Aorta (tissue), 5 donors: Measurements from ENCODE around the gene LRRC4C. TPM values are rescaled to one million over a fixed set of nuclear protein-coding genes. Genes with fewer than 3 reads are reported as not detected.

ENCODE experiments used
- ATAC-seq: fragments of 200-7000 bp; cut with Tn5 transposase; one replicate; pipeline ENCODE4 v1.9.1; 2022; ENCODE audit warnings: moderate library complexity; ENCODE audit not compliant: low FRiP score
- DNase-seq, 2 donors: peaks; one replicate each; pipeline ENCODE4 v3.0.0-alpha.2; 2020
- H3K27ac ChIP-seq, 2 donors: one replicate each; pipeline ENCODE4 v1.5.1; 2013; ENCODE audit warnings: low read length in 2 of 2, mild to moderate bottlenecking in 2 of 2, moderate library complexity in 2 of 2, control low read depth in 1 of 2, inconsistent platforms in 1 of 2, low read depth in 1 of 2
- H3K27me3 ChIP-seq, 2 donors: one replicate each; pipeline ENCODE4 v1.6.1; 2013; ENCODE audit warnings: control low read depth in 1 of 2, low read length in 1 of 2, mild to moderate bottlenecking in 1 of 2, moderate library complexity in 1 of 2; ENCODE audit not compliant: insufficient read depth in 2 of 2, control insufficient read depth in 1 of 2
- H3K36me3 ChIP-seq, 2 donors: one replicate each; pipeline ENCODE4 v1.6.1; 2013; ENCODE audit warnings: control low read depth in 1 of 2, low read length in 1 of 2, mild to moderate bottlenecking in 1 of 2; ENCODE audit not compliant: insufficient read depth in 2 of 2, control insufficient read depth in 1 of 2
- H3K4me1 ChIP-seq, 2 donors: one replicate each; pipeline ENCODE4 v1.6.1; 2013; ENCODE audit warnings: low read length in 2 of 2, control low read depth in 1 of 2, mild to moderate bottlenecking in 1 of 2, moderate library complexity in 1 of 2; ENCODE audit not compliant: insufficient read depth in 2 of 2, control insufficient read depth in 1 of 2
- H3K4me3 ChIP-seq, 2 donors: one replicate each; pipeline ENCODE4 v1.5.1; 2013; ENCODE audit warnings: low read length in 2 of 2, control low read depth in 1 of 2, mild to moderate bottlenecking in 1 of 2
- H3K9me3 ChIP-seq: one replicate; pipeline ENCODE4 v1.6.1; 2013; ENCODE audit warnings: mild to moderate bottlenecking, low read length; ENCODE audit not compliant: control insufficient read depth
- WGBS, 2 donors: extraction: QIAGEN DNeasy Blood & Tissue Kit; methylation state at CpG; one replicate each; pipeline ENCODE4 v1.1.7; 2013; 5-methylcytosine and 5-hydroxymethylcytosine counted together
- intact Hi-C, 2 donors: fragments of 100-400 bp; cut with DNase I; formaldehyde crosslinking; loops; one replicate each; pipeline versions ENCODE4 v1.14.2 to v1.15.0; 2022
- polyA plus RNA-seq, 2 donors: library from polyadenylated mRNA; stranded (reverse); fragments of 200-250 nt; gene quantifications; one replicate each; pipeline ENCODE4 v1.2.3, GENCODE V29; 2013
- total RNA-seq, 2 donors: library from RNA; stranded (reverse); fragmentation: NEBNext Ultra II Directional; extraction: Animal tissue kit (Norgen Biotek cat#: 25700); gene quantifications; one replicate each; pipeline ENCODE4 v1.2.1, GENCODE V29; 2021
- donor health status: healthy with polysubstance abuse.
- donor health status: Bipolar disorder and iron deficiency.
- donor health status: DM: no; HTN: no; CAD: no.
- donor health status: DM: no; HTN: no; CAD: no.
- donor health status: DM: yes; HTN: yes; CAD: no.

Gene LRRC4C
- total and polyA plus RNA-seq, 4 donors: 0.63 to 1.9 (median 0.97) TPM

DNA sequence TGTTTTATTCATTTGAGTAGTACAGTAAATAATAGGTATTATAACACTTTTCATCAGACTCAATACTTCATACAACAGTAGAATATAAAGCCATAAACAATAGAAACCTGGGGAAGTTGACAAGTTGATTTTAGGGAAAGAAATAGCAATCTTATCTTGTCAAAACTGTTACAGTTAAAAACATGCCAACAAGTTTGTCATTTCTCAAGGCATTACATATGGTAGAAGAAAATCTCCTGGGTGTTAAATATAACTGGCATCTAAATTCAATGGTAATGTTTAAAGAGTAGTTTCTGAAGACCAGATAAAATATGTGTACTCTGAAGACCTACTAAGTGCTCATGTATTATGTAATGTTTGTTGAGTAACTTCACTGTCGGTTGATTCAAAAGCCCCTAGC, 75.1 kb downstream of the LRRC4C start:
- H3K27ac ChIP-seq: no peak overlapping the region
- H3K4me3 ChIP-seq: no peak overlapping the region
- no peak for DNase-seq

DNA sequence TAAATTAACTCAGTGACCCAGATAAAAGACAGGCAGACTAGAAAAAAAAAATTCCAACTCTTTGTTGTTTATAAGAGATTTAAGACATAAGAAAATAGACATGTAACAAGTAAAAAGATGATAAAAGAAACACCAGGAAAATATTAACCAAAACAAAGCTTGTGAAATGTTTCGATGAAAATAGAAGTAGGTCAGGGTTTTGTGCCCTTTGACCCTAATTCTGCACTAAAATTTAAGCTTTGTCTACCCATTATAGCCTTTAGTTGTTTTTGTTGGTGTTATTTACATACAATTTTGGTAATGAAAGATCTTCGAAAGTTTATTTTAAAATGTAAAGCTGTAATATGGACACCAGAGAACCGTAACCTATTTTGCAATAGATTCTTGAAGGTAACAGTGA, 75.7 kb downstream of the LRRC4C start:
- H3K4me1 ChIP-seq: no peaks in the 10 kb centered on the region
- H3K9me3 ChIP-seq: no peaks in the 10 kb centered on the region
- H3K4me3 ChIP-seq: no peak overlapping the region
- H3K27ac ChIP-seq: no peak overlapping the region
- 82 to 94% methylated on average over 3 of the region's 3 CpGs for WGBS, 2 donors
- H3K36me3 ChIP-seq: no peaks in the 10 kb centered on the region
- ATAC-seq (no peak), DNase-seq (no peak)
- intact Hi-C loops: no loop called here
- H3K27me3 ChIP-seq: peaks cover 0 to 2% of the 10 kb centered on the region in 2 donors

More for the DNA sequence above, 75.1 kb downstream of the LRRC4C start:
- Histone ChIP-seq H3K27me3 (peaks cover 0 to 2% of the 10 kb centered on the region in 2 donors), H3K36me3 (no peaks in the 10 kb centered on the region), H3K4me1 (no peaks in the 10 kb centered on the region), H3K9me3 (no peaks in the 10 kb centered on the region)
- WGBS, 2 donors: 77 to 94% methylated on average over 1 of the region's 1 CpG
- no peak for ATAC-seq
- intact Hi-C loops: no loop called here

DNA sequence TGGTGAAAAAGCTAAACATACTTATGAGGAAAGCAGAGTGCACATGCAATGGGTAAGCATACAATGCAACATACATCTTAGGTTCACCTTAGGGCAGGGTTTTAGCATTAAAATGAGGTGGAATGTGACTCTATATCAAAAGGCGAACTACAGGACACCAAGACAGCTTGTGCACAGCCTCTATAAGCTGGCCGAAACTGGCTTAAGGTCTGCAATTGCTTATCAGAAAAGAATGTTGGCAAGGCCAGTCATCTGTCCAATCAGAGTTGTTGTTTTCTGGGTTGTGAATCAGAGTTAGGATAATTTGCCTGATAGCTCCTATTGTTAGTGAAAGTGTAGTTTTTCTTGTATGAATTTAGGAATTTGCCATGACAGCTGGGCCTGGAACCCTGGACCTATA, 76.5 kb downstream of the LRRC4C start:
- H3K9me3 ChIP-seq: no peaks in the 10 kb centered on the region
- intact Hi-C loops: no loop called here
- WGBS, 2 donors: 40 to 46% methylated on average over 2 of the region's 2 CpGs
- H3K27ac ChIP-seq: no peak overlapping the region
- H3K4me1 ChIP-seq: no peaks in the 10 kb centered on the region
- no peak for DNase-seq
- no peak for ATAC-seq
- no peaks in the 10 kb centered on the region for H3K36me3 ChIP-seq
- H3K4me3 ChIP-seq: no peak overlapping the region
- H3K27me3 ChIP-seq: peaks cover 0 to 2% of the 10 kb centered on the region in 2 donors

DNA sequence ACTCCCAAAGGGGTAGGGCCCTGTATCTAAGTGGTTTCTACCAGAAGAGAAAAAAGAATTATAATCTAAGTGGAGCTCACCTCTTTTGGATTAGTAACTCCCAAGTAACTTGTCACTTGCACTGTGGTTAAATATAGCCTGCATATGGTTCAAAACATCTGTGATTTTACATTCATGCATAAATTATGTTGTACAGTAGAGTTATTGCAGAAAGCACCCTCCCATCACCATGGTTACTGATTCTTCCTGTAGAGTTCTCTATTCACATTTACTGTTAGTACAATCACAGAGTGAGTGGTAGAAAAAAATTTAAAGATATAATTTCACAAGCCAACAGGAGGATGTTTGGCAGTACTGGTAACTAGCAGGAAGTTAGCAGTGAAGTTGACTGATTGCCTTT, 80.4 kb downstream of the LRRC4C start:
- Histone ChIP-seq H3K4me3 (no peak overlapping the region), H3K27me3 (peaks cover 0 to 2% of the 10 kb centered on the region in 2 donors), H3K36me3 (no peaks in the 10 kb centered on the region), H3K27ac (no peak overlapping the region), H3K4me1 (no peaks in the 10 kb centered on the region), H3K9me3 (no peaks in the 10 kb centered on the region)
- DNase-seq (no peak), ATAC-seq (no peak)
- intact Hi-C loops: no loop called here

DNA sequence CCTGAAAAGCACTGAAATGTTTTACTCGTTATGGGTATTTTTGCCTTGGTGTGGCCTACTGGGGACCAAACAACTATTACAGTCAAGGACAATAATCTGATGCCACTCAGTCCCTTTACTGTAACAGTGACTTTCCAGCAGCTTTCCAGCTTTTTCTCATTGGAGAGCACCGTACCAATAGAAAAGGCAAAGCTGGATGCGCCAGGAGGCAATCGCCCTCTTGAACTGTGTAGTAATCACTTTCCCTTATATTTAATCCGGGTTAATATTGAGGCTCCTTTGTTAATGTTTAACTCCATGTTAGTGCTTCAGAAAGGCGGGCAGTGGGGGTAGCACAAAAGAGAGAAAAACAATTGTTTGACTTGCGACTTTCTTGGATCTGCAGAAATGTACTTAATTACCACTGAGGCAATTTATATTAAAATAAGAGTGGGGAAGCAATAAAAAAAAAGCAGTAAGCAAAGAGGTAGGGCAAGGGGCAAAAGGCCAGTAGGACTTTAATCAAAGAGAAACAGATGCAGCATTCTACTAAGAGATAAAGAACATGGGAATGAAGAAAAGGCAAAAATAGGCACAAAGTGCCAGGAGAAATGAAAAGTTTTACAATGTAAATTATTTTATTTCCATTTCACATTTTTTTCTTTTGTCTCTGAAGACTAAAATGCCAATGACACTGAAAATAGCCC, 81.6 kb downstream of the LRRC4C start:
- H3K4me1 ChIP-seq: no peaks in the 10 kb centered on the region
- WGBS, 2 donors: 79 to 83% methylated on average over 7 of the region's 7 CpGs
- intact Hi-C loops: no loop called here
- no peak overlapping the region for H3K27ac ChIP-seq
- no peak overlapping the region for H3K4me3 ChIP-seq
- ATAC-seq: no peak
- no peaks in the 10 kb centered on the region for H3K9me3 ChIP-seq
- H3K36me3 ChIP-seq: no peaks in the 10 kb centered on the region
- DNase-seq: no peak
- peaks cover 0 to under 1% of the 10 kb centered on the region in 2 donors for H3K27me3 ChIP-seq

DNA sequence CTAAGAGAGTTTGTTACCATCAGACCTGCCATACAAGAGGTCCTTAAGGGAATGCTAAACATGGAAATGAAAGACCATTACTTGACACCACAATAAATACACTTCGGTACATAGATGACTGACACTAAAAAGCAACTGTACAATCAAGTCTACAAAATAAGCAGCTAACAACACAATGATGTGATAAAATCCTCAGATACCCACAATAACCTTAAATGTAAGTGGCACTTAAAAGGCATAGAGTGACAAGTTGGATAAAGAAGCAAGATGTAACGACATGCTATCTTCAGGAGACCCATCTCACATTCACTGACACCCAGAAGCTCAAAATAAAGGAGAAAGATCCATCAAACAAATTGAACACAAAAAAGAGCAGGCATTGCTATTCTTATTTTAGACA, 107.6 kb downstream of the LRRC4C start:
- H3K27ac ChIP-seq: no peak overlapping the region
- ATAC-seq (no peak), DNase-seq (no peak)
- H3K4me1 ChIP-seq: no peaks in the 10 kb centered on the region
- H3K36me3 ChIP-seq: no peaks in the 10 kb centered on the region
- no peaks in the 10 kb centered on the region for H3K9me3 ChIP-seq
- 43 to 58% methylated on average over 2 of the region's 2 CpGs for WGBS, 2 donors
- intact Hi-C loops: no loop called here
- H3K27me3 ChIP-seq: no peaks in the 10 kb centered on the region
- H3K4me3 ChIP-seq: no peak overlapping the region

DNA sequence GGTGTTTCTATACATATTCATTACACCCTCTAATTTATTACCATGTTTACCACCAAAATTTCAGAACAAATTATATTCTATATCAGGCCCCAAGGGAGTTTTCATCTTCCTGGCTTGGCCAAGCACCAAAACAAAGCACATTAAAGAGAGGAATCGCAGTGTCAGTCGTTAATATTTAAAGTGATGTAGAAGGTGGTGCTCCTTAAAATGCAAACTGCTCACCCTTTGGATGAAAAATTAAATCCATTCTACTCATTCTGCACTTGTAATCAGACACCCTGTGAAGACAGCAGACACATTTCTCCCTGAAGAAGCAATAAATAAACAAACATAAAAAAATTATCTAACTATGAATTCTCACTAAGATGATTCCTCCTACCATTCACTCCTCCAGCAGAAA, 113.4 kb downstream of the LRRC4C start:
- intact Hi-C loops: no loop called here

DNA sequence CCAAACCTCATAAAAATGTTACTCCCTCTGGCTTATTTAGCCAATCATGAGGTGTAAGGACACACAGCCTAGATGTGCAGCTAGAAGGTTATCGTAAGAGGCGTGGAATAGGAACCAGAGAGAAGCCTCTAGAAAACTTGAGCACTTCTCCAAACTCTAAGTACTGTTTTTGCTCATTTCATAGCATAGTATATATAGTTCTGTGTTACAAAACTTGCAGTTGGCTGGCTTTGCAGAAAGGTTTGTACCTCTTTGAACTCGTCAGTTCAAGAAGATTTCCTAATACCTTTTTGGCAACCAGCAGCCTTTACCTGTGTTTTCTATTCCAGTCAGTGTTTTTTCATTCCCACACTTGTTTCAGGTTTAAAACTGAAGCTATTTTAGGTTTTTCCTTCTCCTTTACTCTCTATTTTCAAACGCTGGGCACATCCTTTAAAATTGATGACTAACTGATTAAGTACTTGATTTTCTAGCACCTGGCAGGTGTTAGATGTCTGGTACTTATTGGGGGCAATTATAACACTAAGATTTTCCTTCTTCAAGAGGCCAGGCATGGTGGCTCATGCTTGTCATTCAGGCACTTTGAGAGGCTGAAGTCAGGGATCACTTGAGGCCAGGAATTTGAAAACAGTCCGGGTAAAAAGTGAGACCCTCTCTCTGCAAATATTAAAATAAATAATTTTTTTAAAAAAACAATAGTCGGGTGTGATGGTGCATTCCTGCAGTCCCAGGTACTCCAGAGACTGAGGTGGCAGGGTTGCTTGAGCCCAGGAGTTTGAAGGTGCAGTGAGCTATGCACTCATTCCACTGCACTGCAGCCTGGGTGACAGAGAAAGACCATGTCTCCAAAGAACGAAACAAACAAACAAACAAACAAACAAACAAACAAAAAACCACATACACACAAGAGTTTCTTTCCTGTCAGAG, 125.2 kb downstream of the LRRC4C start:
- intact Hi-C loops: no loop called here
- Histone ChIP-seq H3K27me3 (no peaks in the 10 kb centered on the region), H3K9me3 (no peaks in the 10 kb centered on the region), H3K4me3 (no peak overlapping the region), H3K4me1 (no peaks in the 10 kb centered on the region), H3K36me3 (no peaks in the 10 kb centered on the region), H3K27ac (no peak overlapping the region)
- ATAC-seq: no peak
- DNase-seq: no peak
- WGBS, 2 donors: 56 to 65% methylated on average over 7 of the region's 7 CpGs

More for the DNA sequence above, 113.4 kb downstream of the LRRC4C start:
- DNase-seq: no peak
- ATAC-seq: no peak
- Histone ChIP-seq H3K4me1 (no peaks in the 10 kb centered on the region), H3K27ac (no peak overlapping the region), H3K36me3 (no peaks in the 10 kb centered on the region), H3K4me3 (no peak overlapping the region), H3K27me3 (no peaks in the 10 kb centered on the region), H3K9me3 (no peaks in the 10 kb centered on the region)
- WGBS, 2 donors: 88 to 89% methylated on average over 2 of the region's 2 CpGs

DNA sequence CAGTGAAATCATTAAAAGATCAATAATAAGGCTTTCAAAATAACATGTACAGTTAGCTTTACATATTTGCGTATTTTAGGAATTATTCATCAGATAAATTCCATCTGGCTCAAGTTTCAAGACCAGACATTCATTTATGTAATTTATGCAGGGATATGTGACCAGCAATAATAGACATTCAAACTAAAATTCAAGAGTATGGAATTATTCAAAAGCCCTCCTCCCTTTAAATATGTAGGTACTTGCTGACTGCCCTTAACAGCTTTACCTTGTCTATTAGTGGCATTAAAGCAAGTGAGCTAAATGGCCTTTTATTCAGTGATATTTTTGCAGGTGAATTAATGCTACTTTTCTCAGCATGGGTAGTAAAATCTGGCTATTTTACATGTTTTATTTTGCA, 126.1 kb downstream of the LRRC4C start:
- no peaks in the 10 kb centered on the region for H3K4me1 ChIP-seq
- 85 to 94% methylated on average over 1 of the region's 1 CpG for WGBS, 2 donors
- no peaks in the 10 kb centered on the region for H3K9me3 ChIP-seq
- no peaks in the 10 kb centered on the region for H3K27me3 ChIP-seq
- DNase-seq (no peak), ATAC-seq (no peak)
- no peaks in the 10 kb centered on the region for H3K36me3 ChIP-seq
- intact Hi-C loops: no loop called here
- H3K4me3 ChIP-seq: no peak overlapping the region
- H3K27ac ChIP-seq: no peak overlapping the region
